ENCODE measurements around the gene CDC42BPA. TPM values are rescaled to one million over a fixed set of nuclear protein-coding genes. Genes with fewer than 3 reads are reported as not detected.

The CDC42BPA gene
- total and polyA plus RNA-seq, 7 experiments from 2014 or later = 0.05 to 2.0 (median 1.2) TPM; not detected in 1

DNA sequence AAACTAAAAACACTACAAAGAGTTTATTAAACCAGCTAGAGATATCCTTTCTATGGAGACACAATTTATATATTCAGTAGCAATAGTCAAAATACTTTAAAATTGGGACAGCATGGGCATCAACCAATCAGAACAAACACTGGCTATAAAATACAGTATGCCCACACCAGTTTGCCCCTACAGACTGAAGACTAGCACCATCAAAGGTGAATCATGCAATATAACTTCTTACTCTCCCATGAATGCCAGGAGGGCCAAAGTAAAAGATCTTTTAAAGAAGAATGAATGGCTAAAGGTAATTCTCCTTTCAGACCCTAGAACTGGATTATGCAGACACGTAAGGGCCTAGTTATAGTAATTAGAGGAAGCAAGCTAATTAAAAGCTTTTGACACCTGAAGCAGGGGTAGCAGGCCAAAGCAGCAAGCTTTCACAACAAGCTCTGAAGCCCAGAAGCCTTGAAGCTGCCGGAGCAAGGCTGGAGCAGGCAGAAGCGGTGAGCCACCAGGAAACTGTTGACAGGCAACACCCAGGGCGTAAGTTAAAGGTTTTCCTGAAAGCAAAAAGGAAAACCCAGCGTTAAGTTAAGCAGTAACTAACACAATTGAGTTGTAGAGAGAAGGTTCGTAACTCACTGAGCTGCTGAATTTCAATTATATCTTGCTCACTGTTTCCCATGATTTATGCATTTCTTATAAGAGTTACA lies 99.3 kb downstream of the CDC42BPA start:
- Histone ChIP-seq H3K27me3 (ENCODE audit: control insufficient read depth in 2 of 2, insufficient read depth in 2 of 2, low read length in 2 of 2) (no peaks in the 10 kb centered on the region), H3K4me1 (ENCODE audit: control insufficient read depth in 2 of 2, insufficient read depth in 2 of 2, low read length in 2 of 2) (no peaks in the 10 kb centered on the region), H3K36me3 (ENCODE audit: control insufficient read depth in 2 of 3, insufficient read depth in 3 of 3, low read length in 3 of 3) (no peaks in the 10 kb centered on the region), H3K4me3 (ENCODE audit: low read length) (no peak overlapping the region), H3K9me3 (ENCODE audit: control insufficient read depth in 2 of 3, low read length in 3 of 3) (no peaks in the 10 kb centered on the region), H3K27ac (ENCODE audit: low read depth, low read length) (no peak overlapping the region)
- ChIA-PET POLR2A (no interaction called here), CTCF (no interaction called here)
- Mint-ChIP-seq H3K27me3 (peaks cover 9 to 33% (median 25%) of the 10 kb centered on the region in 5 donors), H3K4me3 (no peak overlapping the region), H3K36me3 (no peaks in the 10 kb centered on the region), H3K4me1 (no peaks in the 10 kb centered on the region), H3K27ac (no peak overlapping the region), H3K9me3 (no peaks in the 10 kb centered on the region)
- DNase-seq = no peak
- ATAC-seq = no peak
- intact Hi-C loops (cut with micrococcal nuclease) = no loop called here

DNA sequence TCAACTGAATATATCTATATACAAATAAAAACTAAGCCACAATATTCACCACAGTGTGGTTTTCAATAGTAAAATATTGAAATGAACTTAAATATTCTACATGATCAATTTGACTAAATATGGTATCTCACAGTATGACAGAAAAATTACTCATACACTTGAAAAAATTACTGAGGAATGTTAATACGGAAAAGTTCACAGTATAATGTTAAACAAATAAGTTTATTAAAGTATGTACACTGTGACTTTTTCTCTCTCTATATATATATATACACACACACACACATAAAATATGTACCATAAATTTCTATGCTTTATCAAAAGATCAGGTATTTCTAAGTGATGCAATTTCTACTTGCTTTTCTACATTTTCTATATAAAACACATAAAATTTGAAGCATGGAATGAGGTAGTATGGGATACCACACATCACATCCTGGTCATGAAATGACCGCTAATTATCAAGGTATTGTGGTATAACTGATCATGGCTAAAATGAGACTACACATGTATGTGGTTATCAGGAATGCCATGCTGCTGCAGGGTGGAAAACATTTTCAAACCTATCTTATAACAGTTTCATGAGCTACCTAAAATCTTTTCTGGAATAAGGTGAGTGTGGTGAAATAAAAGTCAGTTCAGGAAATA lies 102.3 kb downstream of the CDC42BPA start:
- CTCF ChIA-PET = no interaction called here
- Mint-ChIP-seq H3K36me3 (no peaks in the 10 kb centered on the region), H3K4me3 (no peak overlapping the region), H3K9me3 (no peaks in the 10 kb centered on the region), H3K27ac (no peak overlapping the region), H3K27me3 (peaks cover 11 to 22% (median 18%) of the 10 kb centered on the region in 5 donors), H3K4me1 (no peaks in the 10 kb centered on the region)
- intact Hi-C loops (cut with micrococcal nuclease) = no loop called here
- no peaks in the 10 kb centered on the region for H3K4me1 ChIP-seq (ENCODE audit: control insufficient read depth in 2 of 2, insufficient read depth in 2 of 2, low read length in 2 of 2)
- no peak for ATAC-seq
- H3K4me3 ChIP-seq (ENCODE audit: low read length) = no peak overlapping the region
- POLR2A ChIA-PET = no interaction called here
- no peak for DNase-seq
- H3K36me3 ChIP-seq (ENCODE audit: control insufficient read depth in 2 of 3, insufficient read depth in 3 of 3, low read length in 3 of 3) = no peaks in the 10 kb centered on the region
- H3K9me3 ChIP-seq (ENCODE audit: control insufficient read depth in 2 of 3, low read length in 3 of 3) = no peaks in the 10 kb centered on the region
- H3K27me3 ChIP-seq (ENCODE audit: control insufficient read depth in 2 of 2, insufficient read depth in 2 of 2, low read length in 2 of 2) = no peaks in the 10 kb centered on the region
- no peak overlapping the region for H3K27ac ChIP-seq (ENCODE audit: low read depth, low read length)

- Histone ChIP-seq H3K9me3 (ENCODE audit: control insufficient read depth in 2 of 3, low read length in 3 of 3) (no peaks in the 10 kb centered on the region), H3K4me3 (ENCODE audit: low read length) (no peak overlapping the region), H3K27ac (ENCODE audit: low read depth, low read length) (no peak overlapping the region), H3K36me3 (ENCODE audit: control insufficient read depth in 2 of 3, insufficient read depth in 3 of 3, low read length in 3 of 3) (no peaks in the 10 kb centered on the region), H3K27me3 (ENCODE audit: control insufficient read depth in 2 of 2, insufficient read depth in 2 of 2, low read length in 2 of 2) (no peaks in the 10 kb centered on the region), H3K4me1 (ENCODE audit: control insufficient read depth in 2 of 2, insufficient read depth in 2 of 2, low read length in 2 of 2) (no peaks in the 10 kb centered on the region)
- Mint-ChIP-seq H3K27me3 (peaks cover 10 to 21% (median 19%) of the 10 kb centered on the region in 5 donors), H3K4me3 (no peak overlapping the region), H3K27ac (no peak overlapping the region), H3K36me3 (no peaks in the 10 kb centered on the region), H3K9me3 (peaks cover 0 to 4% (median 0%) of the 10 kb centered on the region in 11 donors), H3K4me1 (no peaks in the 10 kb centered on the region)
- intact Hi-C loops (cut with micrococcal nuclease) = no loop called here
- no peak for ATAC-seq
- ChIA-PET CTCF (no interaction called here), POLR2A (no interaction called here)
- DNase-seq = no peak
Observed at GRCh38 chr1:227214207-227214606, 104.1 kb downstream of the CDC42BPA start.

DNA sequence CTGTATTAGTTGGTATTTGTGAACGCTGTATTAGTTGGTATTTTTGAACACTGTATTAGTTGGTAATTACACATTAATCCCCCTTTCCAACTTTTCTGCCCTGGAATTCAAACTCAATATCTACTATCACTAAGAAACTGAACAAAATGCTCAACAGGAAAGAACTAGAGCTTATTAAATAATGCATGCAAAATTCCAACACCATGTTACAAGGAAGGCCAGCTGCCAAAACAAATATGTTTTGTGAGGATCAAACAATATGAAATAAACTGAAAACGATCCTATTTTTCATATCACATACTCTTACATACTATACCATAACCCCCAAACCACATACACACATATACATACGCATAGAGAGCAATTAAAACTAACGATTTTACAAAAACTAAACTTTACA lies 104.9 kb downstream of the CDC42BPA start:
- intact Hi-C loops (cut with micrococcal nuclease) = no loop called here
- Histone ChIP-seq H3K36me3 (ENCODE audit: control insufficient read depth in 2 of 3, insufficient read depth in 3 of 3, low read length in 3 of 3) (no peaks in the 10 kb centered on the region), H3K4me1 (ENCODE audit: control insufficient read depth in 2 of 2, insufficient read depth in 2 of 2, low read length in 2 of 2) (no peaks in the 10 kb centered on the region), H3K9me3 (ENCODE audit: control insufficient read depth in 2 of 3, low read length in 3 of 3) (no peaks in the 10 kb centered on the region), H3K27me3 (ENCODE audit: control insufficient read depth in 2 of 2, insufficient read depth in 2 of 2, low read length in 2 of 2) (no peaks in the 10 kb centered on the region), H3K27ac (ENCODE audit: low read depth, low read length) (no peak overlapping the region), H3K4me3 (ENCODE audit: low read length) (no peak overlapping the region)
- CTCF ChIA-PET = no interaction called here
- no peaks in the 10 kb centered on the region for H3K36me3 Mint-ChIP-seq
- POLR2A ChIA-PET = no interaction called here
- no peak for ATAC-seq
- DNase-seq = no peak
- H3K27me3 Mint-ChIP-seq = peaks cover 10 to 21% (median 19%) of the 10 kb centered on the region in 5 donors
- H3K9me3 Mint-ChIP-seq = peaks cover 0 to 4% (median 0%) of the 10 kb centered on the region in 11 donors
- H3K4me3 Mint-ChIP-seq = no peak overlapping the region
- no peak overlapping the region for H3K27ac Mint-ChIP-seq
- no peaks in the 10 kb centered on the region for H3K4me1 Mint-ChIP-seq

GRCh38 chr1:227212164-227212563 lies 106.1 kb downstream of the CDC42BPA start:
- no peak overlapping the region for H3K4me3 Mint-ChIP-seq
- POLR2A ChIA-PET = no interaction called here
- DNase-seq (no peak), ATAC-seq (no peak)
- no peaks in the 10 kb centered on the region for H3K4me1 ChIP-seq (ENCODE audit: control insufficient read depth in 2 of 2, insufficient read depth in 2 of 2, low read length in 2 of 2)
- H3K4me3 ChIP-seq (ENCODE audit: low read length) = no peak overlapping the region
- H3K36me3 ChIP-seq (ENCODE audit: control insufficient read depth in 2 of 3, insufficient read depth in 3 of 3, low read length in 3 of 3) = no peaks in the 10 kb centered on the region
- H3K9me3 ChIP-seq (ENCODE audit: control insufficient read depth in 2 of 3, low read length in 3 of 3) = no peaks in the 10 kb centered on the region
- no peak overlapping the region for H3K27ac ChIP-seq (ENCODE audit: low read depth, low read length)
- intact Hi-C loops (cut with micrococcal nuclease) = no loop called here
- H3K4me1 Mint-ChIP-seq = no peaks in the 10 kb centered on the region
- no peaks in the 10 kb centered on the region for H3K36me3 Mint-ChIP-seq
- no peak overlapping the region for H3K27ac Mint-ChIP-seq
- peaks cover 5 to 16% (median 13%) of the 10 kb centered on the region in 5 donors for H3K27me3 Mint-ChIP-seq
- no peaks in the 10 kb centered on the region for H3K27me3 ChIP-seq (ENCODE audit: control insufficient read depth in 2 of 2, insufficient read depth in 2 of 2, low read length in 2 of 2)
- CTCF ChIA-PET = no interaction called here
- peaks cover 0 to 4% (median 0%) of the 10 kb centered on the region in 11 donors for H3K9me3 Mint-ChIP-seq

GRCh38 chr1:227210604-227211003 lies 107.7 kb downstream of the CDC42BPA start:
- H3K27ac Mint-ChIP-seq = no peak overlapping the region
- no peak for ATAC-seq

GRCh38 chr1:227197064-227197463 lies 121.2 kb downstream of the CDC42BPA start:
- Histone ChIP-seq H3K4me1 (ENCODE audit: control insufficient read depth in 2 of 2, insufficient read depth in 2 of 2, low read length in 2 of 2) (no peaks in the 10 kb centered on the region), H3K36me3 (ENCODE audit: control insufficient read depth in 2 of 3, insufficient read depth in 3 of 3, low read length in 3 of 3) (no peaks in the 10 kb centered on the region), H3K27ac (ENCODE audit: low read depth, low read length) (no peak overlapping the region), H3K9me3 (ENCODE audit: control insufficient read depth in 2 of 3, low read length in 3 of 3) (no peaks in the 10 kb centered on the region), H3K4me3 (ENCODE audit: low read length) (no peak overlapping the region), H3K27me3 (ENCODE audit: control insufficient read depth in 2 of 2, insufficient read depth in 2 of 2, low read length in 2 of 2) (no peaks in the 10 kb centered on the region)
- Mint-ChIP-seq H3K36me3 (no peaks in the 10 kb centered on the region), H3K9me3 (no peaks in the 10 kb centered on the region), H3K4me1 (peaks cover 0 to 4% (median 0%) of the 10 kb centered on the region in 7 donors), H3K4me3 (no peak overlapping the region), H3K27ac (no peak overlapping the region), H3K27me3 (peaks cover 3 to 7% (median 5%) of the 10 kb centered on the region in 5 donors)
- DNase-seq (no peak), ATAC-seq (no peak)
- ChIA-PET CTCF (no interaction called here), POLR2A (no interaction called here)
- intact Hi-C loops (cut with micrococcal nuclease) = no loop called here

More at GRCh38 chr1:227210604-227211003, 107.7 kb downstream of the CDC42BPA start:
- H3K9me3 ChIP-seq (ENCODE audit: control insufficient read depth in 2 of 3, low read length in 3 of 3) = no peaks in the 10 kb centered on the region
- CTCF ChIA-PET = no interaction called here
- no peaks in the 10 kb centered on the region for H3K36me3 Mint-ChIP-seq
- peaks cover 0 to 4% (median 0%) of the 10 kb centered on the region in 11 donors for H3K9me3 Mint-ChIP-seq
- H3K27me3 Mint-ChIP-seq = peaks cover 5 to 16% (median 13%) of the 10 kb centered on the region in 5 donors
- H3K36me3 ChIP-seq (ENCODE audit: control insufficient read depth in 2 of 3, insufficient read depth in 3 of 3, low read length in 3 of 3) = no peaks in the 10 kb centered on the region
- intact Hi-C loops (cut with micrococcal nuclease) = no loop called here
- DNase-seq = no peak
- no peaks in the 10 kb centered on the region for H3K27me3 ChIP-seq (ENCODE audit: control insufficient read depth in 2 of 2, insufficient read depth in 2 of 2, low read length in 2 of 2)
- POLR2A ChIA-PET = no interaction called here
- H3K4me1 ChIP-seq (ENCODE audit: control insufficient read depth in 2 of 2, insufficient read depth in 2 of 2, low read length in 2 of 2) = no peaks in the 10 kb centered on the region
- no peaks in the 10 kb centered on the region for H3K4me1 Mint-ChIP-seq
- no peak overlapping the region for H3K4me3 ChIP-seq (ENCODE audit: low read length)
- no peak overlapping the region for H3K27ac ChIP-seq (ENCODE audit: low read depth, low read length)
- no peak overlapping the region for H3K4me3 Mint-ChIP-seq

Measured in naive thymus-derived CD4-positive, alpha-beta T cell (primary cell).